DMS53 (cell line): ENCODE measurements around the gene BCL11B.

ENCODE experiments used
- DNase-seq: peaks from one replicate; lab custom pipeline; 2025; lab: John Stamatoyannopoulos, UW

Gene BCL11B

DNA sequence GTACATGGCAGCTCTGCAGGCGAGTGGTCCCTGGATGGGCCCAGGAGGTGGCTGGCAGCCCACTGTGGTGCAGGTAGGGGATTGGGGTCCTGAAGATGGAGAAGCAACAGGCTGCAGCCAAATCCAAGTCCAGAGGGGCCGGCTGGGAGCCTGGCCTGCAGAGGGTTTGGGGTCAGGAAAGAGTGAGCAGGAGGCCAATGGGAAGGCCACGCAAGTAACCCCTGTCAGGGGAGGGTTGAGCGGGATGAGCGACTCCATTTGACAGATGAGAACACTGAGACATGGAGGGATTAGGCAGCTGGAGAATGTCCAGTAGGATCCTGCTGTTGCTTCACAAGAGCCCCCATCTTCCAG, 136.0 kb downstream of the BCL11B start:
- DNase-seq = no peak

DNA sequence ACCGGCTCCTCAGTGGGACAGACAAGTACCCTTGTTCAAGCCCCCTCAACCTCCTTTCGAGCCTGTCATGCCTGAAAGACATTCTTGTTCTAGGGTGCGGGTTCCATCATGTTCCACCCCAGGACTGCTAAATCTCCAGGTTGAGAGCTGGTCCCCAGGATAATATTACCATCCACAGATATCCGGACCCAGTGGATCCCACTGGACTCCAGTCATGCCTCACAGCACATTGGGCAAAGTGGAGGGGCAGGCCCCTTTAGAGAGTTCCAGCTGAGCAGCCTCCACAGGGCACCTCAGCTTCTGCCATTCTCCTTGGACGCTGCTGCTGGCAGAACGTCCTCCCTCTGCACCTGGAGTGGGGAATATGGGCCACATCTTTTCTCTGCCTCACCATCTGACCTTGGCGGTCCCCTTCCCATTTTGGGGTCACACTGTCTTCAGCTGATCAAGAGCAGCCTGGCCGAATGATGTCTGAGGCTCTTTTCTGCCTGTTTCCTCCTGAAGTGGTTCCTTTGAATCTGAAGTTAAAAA, 137.4 kb downstream of the BCL11B start:
- no peak for DNase-seq

DNA sequence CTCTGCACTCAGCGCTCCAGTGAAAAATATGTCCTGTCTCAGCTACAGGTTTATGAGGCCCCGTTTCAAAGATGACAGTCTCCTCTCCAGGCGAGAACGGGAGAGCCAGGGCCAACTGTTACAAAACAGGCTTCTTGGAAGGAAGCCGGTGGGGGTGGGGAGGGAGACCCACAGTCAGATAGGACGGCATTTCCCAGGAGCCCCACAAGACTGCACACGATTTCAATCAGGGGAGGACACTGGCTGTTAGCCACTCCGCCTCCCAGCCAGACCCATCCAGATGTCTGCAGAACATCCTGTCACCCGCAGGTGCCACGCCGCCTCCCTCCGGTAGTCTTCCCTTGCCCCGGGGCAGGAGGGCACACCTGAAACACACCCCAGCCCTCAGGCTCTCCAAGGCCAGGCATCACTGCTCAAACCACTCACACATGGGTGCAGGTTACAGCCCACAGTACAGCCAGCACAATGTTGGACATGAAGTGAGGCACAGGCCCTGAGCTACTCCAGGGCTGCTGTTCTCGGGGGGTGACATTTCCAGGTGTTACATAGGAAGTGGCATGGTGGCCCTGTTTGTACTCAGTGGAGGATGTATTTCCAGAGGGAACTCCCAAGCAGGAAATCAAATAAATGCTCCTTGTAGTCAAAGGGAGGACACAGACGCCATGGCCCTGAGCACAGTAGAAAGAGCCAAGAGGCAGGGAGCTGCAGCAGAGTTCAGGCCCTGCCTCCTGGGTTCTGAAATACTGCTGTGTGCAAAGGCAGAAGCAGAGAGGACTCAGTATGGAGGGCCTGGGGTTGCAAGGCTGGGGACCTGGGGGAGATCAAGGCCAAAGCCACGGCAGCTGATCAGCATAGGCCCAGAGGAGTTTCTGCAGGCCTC, 138.1 kb downstream of the BCL11B start:
- no peak for DNase-seq

DNA sequence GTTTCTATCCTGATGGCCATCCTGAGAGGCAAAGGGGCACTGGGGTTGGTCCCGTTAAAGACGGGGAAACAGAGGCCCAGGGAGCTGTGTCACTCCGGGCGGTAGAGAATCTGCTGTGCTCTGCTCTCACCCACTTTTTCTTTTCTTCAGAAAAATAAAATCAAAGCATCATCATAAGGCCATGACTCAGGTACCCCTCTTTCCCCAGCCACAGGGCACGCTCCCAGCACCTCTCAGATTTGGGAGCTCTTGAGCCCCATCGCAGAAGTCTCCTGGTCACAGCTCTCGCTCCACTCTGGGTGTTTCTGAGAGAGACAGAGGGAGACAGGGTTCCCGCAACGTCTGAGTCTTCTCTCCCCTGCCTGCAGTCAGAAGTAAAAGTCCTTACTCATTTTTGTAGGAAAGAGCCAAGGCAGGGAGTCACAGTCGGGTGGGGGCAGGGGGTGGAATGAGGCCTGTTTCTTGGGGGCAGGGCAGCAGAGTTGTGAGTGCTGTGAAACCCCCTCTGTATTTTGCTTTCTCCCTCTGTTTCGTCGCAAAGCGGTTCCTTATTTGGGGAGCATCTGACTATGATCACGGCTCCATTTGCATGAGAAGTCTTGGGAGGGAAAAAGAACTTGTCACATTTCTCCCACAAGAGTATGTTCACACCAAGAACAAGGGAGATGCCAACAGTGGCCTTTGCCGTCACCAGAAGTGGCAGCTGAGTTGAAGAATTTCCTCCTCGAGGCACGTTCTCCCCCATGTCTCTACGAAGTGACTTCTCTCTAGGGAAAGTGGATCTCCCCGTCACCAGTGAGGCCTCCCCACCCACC, 139.0 kb downstream of the BCL11B start:
- DNase-seq = no peak

DNA sequence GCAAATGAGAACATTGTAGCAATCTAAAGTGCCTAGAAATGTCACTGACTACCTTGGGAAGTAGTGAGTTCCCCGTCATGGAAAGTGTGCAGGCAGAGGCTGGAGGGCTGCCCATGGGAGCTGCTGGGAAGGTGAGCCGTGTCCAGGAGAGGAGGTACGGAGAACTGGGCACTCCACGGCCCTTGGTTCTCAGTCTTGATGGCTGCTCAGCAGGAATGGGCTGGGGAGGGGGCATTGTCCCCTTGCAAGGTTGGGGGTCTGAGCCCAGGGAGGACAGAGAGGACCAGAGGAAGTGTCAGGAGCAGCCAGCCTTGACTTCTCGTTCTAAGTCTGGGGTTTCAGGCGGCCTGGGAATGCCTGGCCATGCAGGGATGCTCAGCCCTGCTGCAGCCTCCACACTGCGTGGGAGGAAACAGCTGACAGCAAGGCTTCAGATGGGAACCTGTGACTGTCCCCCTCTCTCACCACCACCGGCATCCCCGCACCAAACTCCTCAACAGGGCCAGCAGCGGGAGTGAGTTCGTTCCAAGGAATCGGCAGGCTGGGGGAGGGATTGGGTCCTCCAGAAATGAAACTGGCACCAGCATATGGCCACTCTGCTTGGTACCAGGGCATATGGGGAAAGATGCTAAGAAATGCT, 140.2 kb downstream of the BCL11B start:
- DNase-seq = no peak

DNA sequence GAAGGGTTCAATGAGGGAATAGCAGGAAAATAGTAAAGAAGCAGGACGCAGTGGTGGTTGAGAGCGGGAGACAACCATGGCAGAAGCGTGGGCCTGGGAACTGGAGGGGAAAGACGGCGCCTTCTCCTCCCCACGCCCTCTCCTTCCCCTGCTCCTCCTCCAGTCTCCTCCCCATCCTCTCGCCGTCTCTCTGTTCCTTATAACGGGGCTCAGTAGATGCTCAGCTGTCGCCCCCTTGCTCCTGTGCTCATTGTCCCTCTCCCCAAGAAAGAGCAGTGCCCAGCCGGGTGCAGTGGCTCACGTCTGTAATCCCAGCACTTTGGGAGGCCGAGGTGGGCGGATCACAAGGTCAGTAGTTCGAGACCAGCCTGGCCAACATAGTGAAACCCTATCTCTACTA, 142.0 kb downstream of the BCL11B start:
- no peak for DNase-seq

DNA sequence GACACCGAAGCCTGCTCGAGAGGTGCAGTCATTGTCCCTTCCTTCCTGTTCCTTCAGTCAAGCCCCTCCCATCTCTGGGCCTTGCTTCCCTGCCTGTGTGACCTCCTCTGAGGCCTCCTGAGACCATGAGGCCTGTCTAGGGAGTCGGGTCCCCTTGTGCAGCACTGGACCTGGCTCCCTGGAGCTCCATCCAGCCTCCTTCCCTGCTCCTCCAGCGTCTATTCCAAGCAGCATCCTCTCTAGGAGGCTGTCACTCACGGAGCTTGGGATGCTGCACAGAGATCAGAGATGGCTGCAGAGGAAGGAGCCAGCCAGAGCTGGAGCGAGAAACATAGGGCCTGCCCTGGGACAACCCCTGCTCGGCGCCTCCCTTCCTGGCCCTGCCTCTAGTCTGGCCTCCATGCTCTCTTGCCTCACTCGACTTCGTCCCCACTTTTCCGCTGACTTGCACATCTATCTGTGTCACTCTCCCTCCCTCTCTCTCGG, 142.7 kb downstream of the BCL11B start:
- no peak for DNase-seq

DNA sequence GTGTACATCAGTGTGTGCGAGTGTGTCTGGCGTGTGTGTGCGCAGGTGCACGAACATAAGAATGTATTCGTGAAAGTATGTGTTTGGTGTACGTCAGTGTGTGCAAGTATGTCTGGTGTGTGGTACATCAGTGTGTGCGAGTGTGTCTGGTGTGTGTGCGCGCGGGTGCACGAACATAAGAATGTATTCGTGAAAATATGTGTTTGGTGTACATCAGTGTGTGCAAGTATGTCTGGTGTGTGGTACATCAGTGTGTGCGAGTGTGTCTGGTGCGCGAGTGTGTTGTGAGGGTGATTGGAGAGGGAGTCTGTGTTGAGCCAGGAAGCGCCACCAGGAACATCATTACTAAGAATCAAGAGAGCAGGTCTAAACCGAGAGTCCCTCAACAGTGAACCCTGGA, 143.8 kb downstream of the BCL11B start:
- DNase-seq = no peak

GRCh38 chr14:99127651-99128167, 144.3 kb downstream of the BCL11B start:
- DNase-seq = no peak

- peak; percentile 3 for DNase-seq
Measured at GRCh38 chr14:99125616-99126431, 146.2 kb downstream of the BCL11B start.

GRCh38 chr14:99125113-99125512, 146.9 kb downstream of the BCL11B start:
- DNase-seq = no peak

DNA sequence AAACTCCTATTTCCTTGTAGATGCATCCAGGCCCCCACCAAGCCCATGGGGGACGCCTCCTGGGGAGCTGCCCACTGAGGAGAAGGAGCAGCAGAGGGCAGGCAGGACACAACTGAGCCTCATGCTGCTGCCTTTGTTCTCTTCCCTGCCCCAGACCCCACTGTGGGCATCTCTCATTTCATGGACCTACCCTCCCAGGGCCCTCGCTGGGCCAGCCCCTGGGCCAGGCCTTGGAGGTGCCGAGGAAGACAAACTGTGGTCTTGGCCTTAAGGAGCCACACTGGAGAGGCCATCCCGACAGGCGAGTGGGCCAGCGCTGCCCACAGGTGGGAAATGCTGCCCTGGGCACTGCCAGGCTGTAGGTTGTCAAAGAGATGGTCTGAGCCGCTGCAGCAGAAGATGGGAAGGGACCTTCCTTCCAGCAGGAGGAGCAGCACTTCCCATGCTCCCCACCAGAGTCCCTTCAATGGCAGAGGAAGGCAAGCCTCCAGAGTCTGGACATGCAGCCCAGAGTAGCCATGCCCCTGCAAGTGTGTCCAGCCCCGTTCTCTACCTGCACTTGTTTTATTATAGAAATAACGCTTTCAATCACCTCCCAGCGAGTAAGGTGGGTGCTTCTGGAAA, 147.4 kb downstream of the BCL11B start:
- DNase-seq = no peak

- no peak for DNase-seq
Measured at GRCh38 chr14:99123208-99123870, 148.7 kb downstream of the BCL11B start.

DNA sequence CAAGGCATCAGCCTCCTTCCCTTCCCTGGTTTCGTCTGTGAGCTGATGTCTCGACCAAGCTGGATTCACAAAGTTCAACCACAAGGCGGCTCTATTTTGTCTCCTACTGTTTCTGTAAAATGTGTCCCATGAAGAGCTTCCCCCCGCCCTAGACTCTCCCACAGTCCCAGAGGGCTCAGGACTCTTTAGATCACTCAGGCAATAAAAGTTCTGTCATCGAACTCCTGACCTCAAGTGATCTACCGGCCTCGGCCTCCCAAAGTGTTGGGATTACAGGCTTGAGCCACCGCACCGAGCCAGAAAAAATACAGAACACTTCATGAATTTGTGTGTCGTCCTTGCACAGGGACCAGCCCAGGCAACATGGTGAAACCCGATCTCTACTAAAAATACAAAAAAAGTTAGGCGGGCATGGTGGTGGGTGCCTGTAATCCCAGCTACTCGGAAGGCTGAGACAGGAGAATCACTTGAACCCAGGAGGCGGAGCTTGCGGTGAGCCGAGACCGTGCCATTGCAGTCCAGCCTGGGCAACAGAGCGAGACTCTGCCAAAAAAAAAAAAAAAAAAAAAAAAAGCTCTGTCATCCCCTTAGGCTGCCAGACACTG, 149.4 kb downstream of the BCL11B start:
- no peak for DNase-seq

- DNase-seq = no peak
Measured at GRCh38 chr14:99121319-99121875, 150.6 kb downstream of the BCL11B start.

DNA sequence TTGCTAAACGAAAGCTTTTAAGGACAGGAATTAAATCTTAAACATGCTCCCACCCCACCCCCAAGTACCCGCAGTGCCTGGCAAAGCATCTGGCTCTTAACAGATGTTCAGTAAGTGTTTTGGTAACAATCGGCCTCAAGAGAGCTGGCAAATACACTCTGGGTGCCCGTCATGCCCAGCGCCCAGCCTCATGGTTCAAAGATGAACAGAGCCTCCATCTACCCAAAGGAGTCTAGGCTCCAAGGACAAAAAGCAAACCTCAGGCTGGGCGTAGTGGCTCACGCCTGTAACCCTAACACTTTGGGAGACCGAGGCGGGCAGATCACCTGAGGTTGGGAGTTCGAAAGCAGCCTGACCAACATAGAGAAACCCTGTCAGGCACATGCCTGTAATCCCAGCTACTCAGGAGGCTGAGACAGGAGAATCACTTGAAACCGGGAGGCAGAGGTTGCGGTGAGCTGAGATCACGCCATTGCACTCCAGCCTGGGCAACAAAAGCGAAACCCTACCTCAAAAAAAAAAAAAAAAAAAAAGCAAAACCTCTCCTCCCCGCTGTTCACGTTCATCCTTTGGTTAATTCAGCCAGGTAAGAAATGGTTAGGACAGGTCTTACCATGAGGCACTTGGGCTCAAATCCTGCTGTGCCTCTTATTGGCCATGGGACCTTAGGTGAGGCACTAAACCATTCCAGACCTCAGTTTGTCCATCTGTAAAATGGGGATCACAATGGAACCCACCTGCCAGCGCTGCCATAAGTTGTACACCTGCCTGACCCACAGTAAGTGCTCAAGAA, 151.3 kb downstream of the BCL11B start:
- DNase-seq = no peak

- no peak for DNase-seq
Measured at GRCh38 chr14:99119554-99120525, 152.2 kb downstream of the BCL11B start.
